SJCRH30 (cell line): ENCODE data around the gene NINL. TPM values are rescaled to one million over a fixed set of nuclear protein-coding genes. Genes with fewer than 3 reads are reported as not detected.
"Not testable (repeated sequence)": the region's sequence is repeated elsewhere in the genome, so short reads cannot be mapped to it uniquely, and the experiment has no call there.

Experiments used
- DNase-seq, 2 experiments: peaks; one replicate each; pipeline ENCODE4 v3.0.0-alpha.2; 2015 to 2020
- H3K27ac ChIP-seq: fragments of 250-450 bp; sonication (Bioruptor Pico); 2 replicates; pipeline ENCODE4 v1.5.1; 2020; ENCODE audit warnings: mild to moderate bottlenecking, moderate library complexity
- H3K27me3 ChIP-seq: fragments of 250-450 bp; sonication (Bioruptor Pico); 2 replicates; pipeline ENCODE4 v1.5.1; 2020; ENCODE audit warnings: mild to moderate bottlenecking, moderate library complexity
- H3K36me3 ChIP-seq: fragments of 250-450 bp; sonication (Bioruptor Pico); 2 replicates; pipeline ENCODE4 v1.5.1; 2020; ENCODE audit warnings: mild to moderate bottlenecking, moderate library complexity
- H3K4me1 ChIP-seq: fragments of 250-450 bp; sonication (Bioruptor Pico); 2 replicates; pipeline ENCODE4 v1.5.1; 2020; ENCODE audit warnings: mild to moderate bottlenecking, moderate library complexity
- H3K4me3 ChIP-seq: fragments of 250-450 bp; sonication (Bioruptor Pico); 2 replicates; pipeline ENCODE4 v1.5.1; 2020; ENCODE audit warnings: mild to moderate bottlenecking, moderate library complexity
- H3K9me3 ChIP-seq: fragments of 250-450 bp; sonication (Bioruptor Pico); replicated peaks from 2 replicates; pipeline ENCODE4 v1.5.1; 2020; ENCODE audit warnings: mild to moderate bottlenecking, moderate library complexity
- total RNA-seq: library from RNA; depleted of rRNA; stranded (reverse); fragments of >200 nt; shearing (Covaris generic); gene quantifications from 2 replicates; pipeline ENCODE4 v1.2.3, GENCODE V29; 2014; rRNA removed

NINL gene
- 14.1 and 18.1 TPM in 2 replicates for total RNA-seq

DNA sequence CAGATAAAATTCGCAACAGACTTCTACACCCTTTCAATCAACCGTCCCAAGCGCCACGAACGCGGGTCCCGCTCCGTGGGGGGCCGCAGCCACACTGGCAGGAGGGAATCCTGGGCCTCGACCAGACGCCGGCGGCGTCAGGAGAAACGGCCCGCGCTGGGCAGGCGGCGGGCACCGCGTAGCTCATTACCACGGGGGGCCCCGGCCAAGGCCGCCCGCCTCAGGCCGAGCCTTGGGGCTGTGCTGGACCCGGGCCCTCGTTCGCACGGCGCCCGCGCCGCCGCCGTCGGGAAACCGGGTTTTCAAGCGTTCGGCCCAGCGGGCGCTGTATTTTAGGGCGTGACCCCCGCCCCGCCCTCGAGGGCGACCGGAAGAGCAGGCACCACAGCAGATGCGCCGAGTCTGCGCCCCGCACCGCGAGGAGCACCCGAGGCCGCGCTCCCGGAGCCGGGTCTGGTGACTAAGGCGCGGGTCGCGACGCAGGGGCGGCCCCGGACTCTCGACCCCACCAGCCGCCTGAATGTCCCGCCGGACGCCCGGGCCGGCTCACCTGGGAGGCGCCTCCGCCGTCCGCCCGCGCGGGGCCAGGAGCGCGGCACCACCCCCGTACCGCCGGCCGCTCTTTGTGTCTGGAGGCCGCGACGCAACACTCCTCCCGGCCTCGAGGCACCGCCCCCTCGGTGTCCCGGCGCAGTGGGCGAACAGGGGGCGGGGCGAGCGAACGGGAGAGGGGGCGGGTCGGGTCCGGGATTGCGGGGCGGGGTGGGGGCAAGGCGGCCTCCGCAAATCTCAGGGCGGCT lies at the start of gene NINL:
TSS of gene NINL (minus strand) at position 627 of the 800 bp plus-strand sequence. CDS start 58,944 bp downstream, outside the sequence.
- Histone ChIP-seq H3K36me3 (peaks cover 6% of the 10 kb centered on the region; the same call in 1 of the 2 replicates), H3K9me3 (no peaks in the 10 kb centered on the region), H3K4me1 (no peaks in the 10 kb centered on the region), H3K4me3 (peak within 1 kb of the TSS; percentile 96), H3K27me3 (no peaks in the 10 kb centered on the region), H3K27ac (peak within 1 kb of the TSS; percentile 86)
- DNase-seq, result peak; percentile 86 to 88

DNA sequence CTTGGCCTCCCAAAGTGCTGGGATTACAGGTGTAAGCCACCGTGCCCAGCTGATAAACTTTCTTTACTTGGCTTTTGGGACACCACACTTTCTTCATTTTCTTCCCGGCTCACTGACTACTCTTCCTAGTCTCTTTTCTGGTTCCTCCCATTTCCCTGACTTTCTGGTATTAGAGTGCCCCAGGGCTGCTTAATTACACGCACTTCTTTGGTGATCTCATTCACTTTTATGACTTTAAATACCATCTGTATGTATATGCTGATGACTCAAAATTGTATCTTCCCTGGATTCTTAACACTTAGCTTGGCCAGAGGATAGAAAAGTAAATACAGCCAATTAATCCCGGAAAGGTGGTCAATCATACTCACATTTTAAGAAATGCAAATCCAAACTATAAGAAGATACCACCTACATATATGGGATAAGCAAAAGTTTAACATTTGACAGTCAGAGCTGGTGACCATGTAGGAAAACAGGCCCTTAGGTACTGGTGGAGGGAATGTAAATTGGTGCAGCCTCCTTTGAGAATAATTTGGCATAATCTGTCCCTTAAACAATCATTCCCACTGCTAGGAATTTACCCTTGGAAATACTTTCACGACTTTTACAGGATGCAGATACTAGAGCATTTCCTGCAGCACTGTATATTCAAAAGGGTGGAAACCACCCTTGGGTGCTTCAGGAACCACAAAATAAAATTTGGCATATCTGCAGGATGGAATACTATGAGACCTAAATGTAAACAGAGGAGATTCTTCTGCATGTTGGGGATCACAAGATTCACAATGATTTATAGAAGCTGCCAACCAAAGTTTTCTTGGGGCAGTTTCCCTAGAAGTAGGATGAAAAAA lies 47.8 kb upstream of the NINL start:
- Histone ChIP-seq H3K4me1 (no peaks in the 10 kb centered on the region), H3K27me3 (no peaks in the 10 kb centered on the region), H3K4me3 (no peak overlapping the region), H3K36me3 (no peaks in the 10 kb centered on the region), H3K27ac (no peak overlapping the region), H3K9me3 (peaks cover 5% of the 10 kb centered on the region)
- DNase-seq, result no peak

DNA sequence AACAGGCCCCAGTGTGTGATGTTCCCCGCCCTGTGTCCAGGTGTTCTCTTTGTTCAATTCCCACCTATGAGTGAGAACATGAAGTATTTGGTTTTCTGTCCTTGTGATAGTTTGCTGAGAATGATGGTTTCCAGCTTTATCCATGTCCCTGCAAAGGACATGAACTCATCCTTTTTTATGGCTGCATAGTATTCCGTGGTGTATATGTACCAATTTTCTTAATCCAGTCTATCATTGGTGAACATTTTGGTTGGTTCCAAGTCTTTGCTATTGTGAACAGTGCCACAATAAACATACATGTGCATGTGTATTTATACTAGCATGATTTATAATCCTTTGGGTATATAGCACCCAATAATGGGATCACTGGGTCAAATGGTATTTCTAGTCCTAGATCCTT lies 45.3 kb upstream of the NINL start:
- not testable (repeated sequence) for H3K27ac ChIP-seq, H3K36me3 ChIP-seq, H3K4me1 ChIP-seq, H3K9me3 ChIP-seq, DNase-seq, H3K4me3 ChIP-seq, H3K27me3 ChIP-seq

DNA sequence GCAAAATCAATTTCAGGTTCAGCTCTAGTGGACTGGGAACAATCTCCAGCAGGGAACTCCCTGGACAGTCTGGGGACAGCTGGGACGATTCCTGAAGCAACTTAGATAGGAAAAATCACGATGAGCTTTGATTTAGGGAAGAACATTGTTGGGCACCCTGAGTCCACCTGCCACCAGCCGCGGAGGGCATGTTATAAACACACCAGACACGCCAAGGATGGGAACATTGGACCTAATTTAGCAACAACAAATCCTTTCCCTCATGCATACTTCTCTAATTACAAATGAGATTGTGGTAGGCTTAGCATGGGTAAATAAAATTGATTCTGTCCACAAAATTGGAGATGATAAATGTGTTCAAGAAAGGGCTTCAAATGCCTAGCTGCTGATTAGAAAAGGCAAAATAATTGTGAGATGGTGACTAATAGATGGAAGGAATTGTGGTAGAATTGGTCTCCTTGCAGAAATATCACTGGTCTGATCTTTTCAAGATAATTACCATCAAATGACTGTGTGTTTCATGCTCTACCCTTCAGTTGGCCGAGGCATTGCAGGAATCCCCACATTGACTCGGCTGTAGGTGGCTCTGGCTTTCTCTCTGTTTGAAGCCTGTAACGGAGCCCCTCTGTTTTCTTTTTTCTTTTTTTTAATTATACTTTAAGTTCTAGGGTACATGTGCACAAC lies 44.6 kb upstream of the NINL start:
- Histone ChIP-seq H3K9me3 (peaks cover 5% of the 10 kb centered on the region), H3K27me3 (no peaks in the 10 kb centered on the region), H3K27ac (no peak overlapping the region), H3K4me3 (no peak overlapping the region), H3K36me3 (no peaks in the 10 kb centered on the region), H3K4me1 (0 out of 2 replicates have a peak, but pooled peaks cover 2% of the 10 kb centered on the region)
- DNase-seq, result no peak

DNA sequence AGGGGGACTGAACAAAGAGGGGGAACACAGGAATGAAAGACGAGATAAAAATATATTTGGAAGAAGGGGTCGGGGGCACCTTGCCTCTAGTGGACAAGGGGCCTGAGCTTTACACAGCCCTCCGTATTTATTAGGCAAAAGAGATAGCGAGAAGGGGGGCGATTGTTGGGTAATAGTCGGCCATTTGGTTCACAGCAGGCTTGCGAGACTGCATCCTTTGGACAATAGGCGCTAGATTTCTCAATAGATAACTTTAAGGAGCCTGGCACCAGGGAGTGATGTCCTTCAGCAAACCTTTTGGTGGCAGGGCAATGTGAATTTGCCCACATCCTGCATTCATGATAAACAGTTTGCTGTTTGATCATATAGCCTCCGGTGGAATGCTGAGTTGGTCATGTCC lies 41.4 kb upstream of the NINL start:
- H3K27ac ChIP-seq, result no peak overlapping the region
- no peak for DNase-seq
- no peaks in the 10 kb centered on the region for H3K27me3 ChIP-seq
- 0 out of 2 replicates have a peak, but pooled peaks cover 5% of the 10 kb centered on the region for H3K4me1 ChIP-seq
- no peaks in the 10 kb centered on the region for H3K36me3 ChIP-seq
- no peak overlapping the region for H3K4me3 ChIP-seq
- H3K9me3 ChIP-seq, result peaks cover 5% of the 10 kb centered on the region

DNA sequence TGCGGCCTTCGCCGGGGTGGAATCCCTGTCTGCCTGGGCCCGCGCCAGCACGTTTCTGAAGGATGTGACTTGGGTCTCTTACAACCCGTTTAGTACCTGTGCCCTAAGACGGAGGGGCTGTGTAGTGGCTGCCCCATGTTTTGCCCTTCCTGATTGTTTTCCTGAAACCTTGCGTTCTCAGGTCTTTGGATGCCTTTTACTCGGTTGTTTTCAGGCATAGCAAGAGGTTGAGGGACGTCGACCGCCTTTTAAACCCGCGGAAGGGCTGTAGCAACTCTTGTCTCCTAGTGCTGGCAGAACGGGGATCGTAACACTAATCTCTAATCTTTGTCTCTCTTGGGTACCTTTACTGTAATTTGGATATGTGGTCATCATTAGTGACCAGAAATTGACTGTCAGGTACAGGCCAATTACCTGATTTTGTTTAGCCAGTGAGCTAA lies 39.2 kb upstream of the NINL start:
- Histone ChIP-seq H3K36me3 (peaks cover 3% of the 10 kb centered on the region; the same call in 1 of the 2 replicates), H3K4me1 (0 out of 2 replicates have a peak, but pooled peaks cover 5% of the 10 kb centered on the region), H3K4me3 (peak overlapping the region; percentile 70), H3K27me3 (no peaks in the 10 kb centered on the region), H3K9me3 (no peaks in the 10 kb centered on the region), H3K27ac (peak overlapping the region; percentile 90)
- no peak for DNase-seq

DNA sequence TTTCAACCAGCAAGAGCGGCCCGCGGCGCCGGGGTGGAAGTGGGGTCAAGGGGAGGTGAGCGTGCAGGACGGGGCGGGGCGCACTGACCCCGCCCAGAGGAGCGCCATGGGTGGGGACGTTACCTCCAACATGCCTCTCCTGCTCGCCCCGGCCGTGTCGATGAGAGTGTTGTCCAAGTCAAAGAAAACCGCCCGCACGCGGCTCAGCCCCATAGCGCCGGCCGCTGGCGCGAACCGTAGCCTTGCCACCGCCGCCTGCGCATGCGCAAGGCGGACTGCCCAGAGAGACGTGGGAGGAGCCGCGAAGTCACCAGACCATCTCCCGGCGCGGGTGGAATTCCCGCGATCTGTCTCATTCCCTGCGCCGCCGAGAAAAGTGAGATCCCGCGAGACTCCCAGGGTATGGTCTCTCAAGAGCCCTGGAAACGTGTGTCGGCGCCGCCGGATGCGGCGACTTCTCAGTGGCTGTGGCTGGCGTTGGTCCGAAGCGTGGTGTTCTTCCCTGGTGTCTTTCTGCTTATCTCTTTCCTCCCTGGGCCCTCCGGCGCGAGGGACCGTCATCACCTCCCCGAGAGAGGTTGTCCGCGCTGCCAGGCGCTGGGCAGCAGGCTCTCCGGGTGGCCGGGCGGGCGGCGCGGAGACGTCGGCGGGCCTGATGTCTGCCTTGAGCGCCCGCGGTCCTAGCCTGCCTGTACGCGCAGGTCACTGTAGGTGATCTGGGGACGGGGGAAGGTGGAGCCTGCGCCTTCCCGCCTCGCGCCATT lies 38.6 kb upstream of the NINL start, which contains the start of gene NANP:
TSS of gene NANP (minus strand) at position 279 of the 764 bp plus-strand sequence. CDS start at position 213, 66 bp downstream.
- Histone ChIP-seq H3K9me3 (no peaks in the 10 kb centered on the region), H3K27me3 (no peaks in the 10 kb centered on the region), H3K4me1 (0 out of 2 replicates have a peak, but pooled peaks cover 5% of the 10 kb centered on the region), H3K36me3 (peaks cover 3% of the 10 kb centered on the region; the same call in 1 of the 2 replicates), H3K27ac (peak within 1 kb of the TSS; percentile 90), H3K4me3 (peak within 1 kb of the TSS; percentile 70)
- peak; percentile 99 for DNase-seq

DNA sequence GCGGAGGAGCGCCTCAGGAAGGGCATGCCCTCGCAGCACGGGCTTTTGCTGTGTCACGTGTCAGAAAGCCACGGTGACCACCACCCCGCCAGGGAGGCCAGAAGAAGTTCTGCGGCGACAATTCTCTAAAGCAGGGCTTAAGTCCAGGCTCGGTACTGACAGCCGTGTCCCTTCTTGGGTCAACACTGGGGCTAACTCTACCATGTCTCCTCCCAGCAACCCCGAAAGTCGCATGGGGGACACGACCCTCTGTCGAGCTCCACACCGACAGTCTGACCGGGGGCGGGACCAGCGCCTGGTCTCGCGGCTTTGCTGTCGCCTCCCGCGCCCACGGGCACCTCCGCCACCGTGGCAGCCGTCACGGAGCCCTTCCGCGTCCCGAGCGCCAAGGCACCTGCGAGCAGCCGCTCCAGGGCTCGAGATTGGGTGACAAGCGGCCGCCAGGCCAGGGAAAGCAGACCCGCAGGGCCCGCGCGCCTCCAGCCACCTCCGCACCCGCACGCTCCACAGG lies 37.9 kb upstream of the NINL start:
- DNase-seq, result peak; percentile 56 to 58
- Histone ChIP-seq H3K36me3 (peaks cover 3% of the 10 kb centered on the region; the same call in 1 of the 2 replicates), H3K27me3 (no peaks in the 10 kb centered on the region), H3K4me1 (0 out of 2 replicates have a peak, but pooled peaks cover 5% of the 10 kb centered on the region), H3K9me3 (no peaks in the 10 kb centered on the region), H3K4me3 (peak overlapping the region; percentile 70), H3K27ac (peak overlapping the region; percentile 90)

DNA sequence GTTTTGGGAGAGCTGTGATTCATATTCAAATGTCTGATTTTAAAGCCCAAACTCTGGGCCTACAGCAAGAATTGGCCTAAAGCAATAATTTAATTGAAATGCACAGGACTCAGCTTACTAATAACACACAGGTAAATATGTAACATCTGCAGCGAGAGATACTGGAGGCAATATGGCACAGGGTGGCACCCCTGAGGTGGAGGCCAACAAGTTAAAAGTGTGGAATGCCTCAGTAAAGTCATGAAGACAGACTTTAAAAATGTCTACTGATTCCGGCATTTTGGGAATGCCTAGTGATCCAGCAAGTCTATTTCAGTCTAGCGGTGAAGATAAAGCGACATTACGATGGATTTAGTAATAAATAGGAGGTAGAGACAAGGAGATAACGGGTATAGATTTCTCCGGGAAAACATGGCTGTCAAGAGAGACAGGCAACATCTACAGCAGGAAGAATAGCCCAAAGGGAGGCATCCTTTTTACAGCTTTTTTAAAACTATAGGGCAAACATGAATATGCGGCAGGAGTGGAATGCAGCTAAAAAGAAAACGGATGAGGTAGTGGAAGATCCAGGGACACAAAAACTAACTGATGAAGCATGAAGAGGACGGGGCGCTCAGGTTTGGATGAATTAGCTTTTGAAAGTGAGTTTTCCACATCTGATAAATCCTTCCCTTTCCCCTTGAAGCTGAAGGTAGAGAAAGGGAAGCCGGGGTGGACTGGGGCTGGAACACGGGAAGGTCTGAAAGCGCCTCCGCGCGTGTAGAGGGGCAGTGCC lies 37.3 kb upstream of the NINL start:
- peaks cover 4% of the 10 kb centered on the region; the same call in 1 of the 2 replicates for H3K36me3 ChIP-seq
- DNase-seq, result no peak
- H3K4me3 ChIP-seq, result peak overlapping the region; percentile 70
- H3K27ac ChIP-seq, result peak overlapping the region; percentile 90
- H3K4me1 ChIP-seq, result 0 out of 2 replicates have a peak, but pooled peaks cover 5% of the 10 kb centered on the region
- no peaks in the 10 kb centered on the region for H3K27me3 ChIP-seq
- H3K9me3 ChIP-seq, result no peaks in the 10 kb centered on the region

DNA sequence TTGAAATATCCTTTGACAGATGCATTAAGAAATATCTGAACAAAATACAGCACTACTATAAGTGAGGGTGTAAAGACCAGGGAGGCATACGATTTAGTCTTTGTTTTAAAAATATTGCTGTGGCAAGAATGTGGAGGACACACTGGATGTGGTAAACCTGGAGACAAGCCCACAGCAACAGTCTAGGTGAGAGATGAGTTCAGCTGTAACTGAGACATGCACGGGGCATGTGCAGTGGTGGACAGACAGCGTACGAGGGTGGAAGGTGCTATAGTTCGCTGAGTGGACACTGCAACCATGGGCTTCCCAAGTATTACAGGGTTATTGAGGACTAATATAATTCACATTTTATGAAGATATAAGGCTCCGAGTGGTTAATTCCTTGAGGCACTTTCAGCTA lies 36.7 kb upstream of the NINL start:
- Histone ChIP-seq H3K4me1 (0 out of 2 replicates have a peak, but pooled peaks cover 5% of the 10 kb centered on the region), H3K27ac (no peak overlapping the region; the same call in 1 of the 2 replicates), H3K9me3 (no peaks in the 10 kb centered on the region), H3K36me3 (peaks cover 4% of the 10 kb centered on the region; the same call in 1 of the 2 replicates), H3K27me3 (no peaks in the 10 kb centered on the region), H3K4me3 (peak overlapping the region; percentile 70)
- DNase-seq, result no peak

DNA sequence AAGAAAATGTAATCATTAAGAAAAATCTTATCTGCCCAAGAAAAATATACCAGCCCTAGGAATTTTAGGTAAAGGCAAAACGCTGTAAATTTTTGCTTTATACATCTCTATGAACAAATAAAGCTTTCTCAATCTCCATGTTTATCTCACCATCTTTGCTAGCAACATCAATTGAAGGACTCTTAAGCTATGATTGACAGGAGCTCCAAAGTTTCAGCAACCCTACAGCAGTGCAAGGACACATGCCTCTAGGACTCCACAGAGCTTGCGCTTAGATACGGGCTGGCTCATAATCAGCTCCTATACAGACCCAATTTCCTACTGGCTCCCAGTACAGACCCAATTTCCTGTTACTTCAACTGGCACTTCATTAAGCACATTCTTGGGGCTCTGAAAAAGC lies 34.2 kb upstream of the NINL start:
- Histone ChIP-seq H3K4me1 (0 out of 2 replicates have a peak, but pooled peaks cover 2% of the 10 kb centered on the region), H3K4me3 (no peak overlapping the region), H3K9me3 (no peaks in the 10 kb centered on the region), H3K36me3 (peaks cover 21% of the 10 kb centered on the region), H3K27ac (no peak overlapping the region), H3K27me3 (no peaks in the 10 kb centered on the region)
- DNase-seq, result no peak

DNA sequence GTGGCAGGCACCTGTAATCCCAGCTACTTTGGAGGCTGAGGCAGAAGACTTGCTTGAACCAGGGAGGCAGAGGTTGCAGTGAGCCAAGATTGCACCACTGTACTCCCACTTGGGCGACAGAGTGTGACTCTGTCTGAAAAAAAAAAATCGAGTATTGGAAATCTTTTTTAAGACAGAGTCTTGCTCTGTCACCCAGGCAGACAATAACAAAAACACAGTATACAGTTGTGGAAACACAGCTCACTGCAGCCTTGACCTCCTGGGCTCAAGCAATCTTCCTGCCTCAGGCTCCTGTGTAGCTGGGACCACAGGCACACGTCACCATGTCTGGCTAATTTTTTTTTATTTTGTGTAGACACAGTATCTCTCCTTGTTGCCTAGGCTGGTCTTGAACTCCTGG lies 23.4 kb upstream of the NINL start:
- Histone ChIP-seq H3K4me1 (peaks cover 14% of the 10 kb centered on the region), H3K36me3 (no peaks in the 10 kb centered on the region), H3K27me3 (no peaks in the 10 kb centered on the region), H3K4me3 (no peak overlapping the region), H3K9me3 (no peaks in the 10 kb centered on the region), H3K27ac (no peak overlapping the region)
- no peak for DNase-seq
